HUES64 (cell line): ENCODE data around the gene PTGR3.

Source experiments
- H3K27ac ChIP-seq: 2 replicates; pipeline ENCODE4 v1.7.0; 2013; ENCODE audit warnings: low read depth, low read length, inconsistent platforms
- H3K27me3 ChIP-seq: 2 replicates; pipeline ENCODE4 v1.6.1; 2013; ENCODE audit warnings: mild to moderate bottlenecking, low read length; ENCODE audit not compliant: insufficient read depth
- H3K36me3 ChIP-seq: 2 replicates; pipeline ENCODE4 v1.6.1; 2013; ENCODE audit warnings: mild to moderate bottlenecking, low read length; ENCODE audit not compliant: insufficient read depth
- H3K4me1 ChIP-seq: 2 replicates; pipeline ENCODE4 v1.6.1; 2013; ENCODE audit warnings: mild to moderate bottlenecking, low read length, moderate library complexity; ENCODE audit not compliant: insufficient read depth
- H3K4me3 ChIP-seq: 2 replicates; pipeline ENCODE4 v1.5.1; 2013; ENCODE audit warnings: mild to moderate bottlenecking, low read length, moderate library complexity
- H3K9ac ChIP-seq: 2 replicates; pipeline ENCODE4 v1.6.1; 2013; ENCODE audit warnings: mild to moderate bottlenecking, low read depth, low read length
- H3K9me3 ChIP-seq: 2 replicates; pipeline ENCODE4 v1.6.1; 2013; ENCODE audit warnings: low read depth, low read length; ENCODE audit not compliant: insufficient read depth
- WGBS: fragments of 150-250, 120-280 bp; methylation state at CpG from one replicate; pipeline ENCODE4 v1.1.7; 2013; ENCODE audit warnings: missing lambda C conversion rate; 5-methylcytosine and 5-hydroxymethylcytosine counted together

PTGR3 gene

DNA sequence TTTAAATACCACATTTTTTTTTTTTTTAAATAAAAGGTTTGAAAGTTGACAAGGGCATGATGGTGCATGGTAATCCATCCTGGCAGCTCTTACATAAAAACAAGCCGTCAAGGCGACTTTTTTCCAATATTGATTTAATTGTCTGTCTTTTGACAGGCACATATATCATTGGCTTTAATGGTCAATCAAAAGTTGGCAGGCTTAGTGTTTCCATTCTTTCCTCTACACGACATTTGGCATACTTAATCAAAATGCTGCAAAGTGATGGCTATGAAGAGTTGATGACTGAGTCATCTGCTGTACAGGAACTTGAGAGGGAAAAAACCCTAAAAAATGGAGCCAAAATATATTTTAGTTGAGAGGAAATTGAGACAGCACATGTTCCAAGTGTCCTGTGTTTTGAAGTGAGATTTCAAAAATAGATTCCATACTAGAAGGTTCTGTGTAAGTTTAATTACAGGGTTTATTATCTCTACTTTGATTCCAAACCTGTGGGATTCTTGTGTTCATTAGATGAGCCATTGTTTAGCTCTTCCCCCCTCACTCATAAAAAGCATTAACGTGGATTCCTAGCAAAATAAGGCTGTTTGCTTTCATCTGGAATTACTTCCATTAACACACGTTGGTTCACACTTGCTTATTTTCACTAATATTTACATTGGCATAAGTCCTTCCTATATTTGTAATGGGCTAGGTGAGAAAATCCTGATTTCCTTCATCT lies 4.8 kb upstream of the PTGR3 start:
- Histone ChIP-seq H3K9me3 (no peaks in the 10 kb centered on the region), H3K9ac (no peak overlapping the region), H3K27ac (no peak overlapping the region), H3K27me3 (peaks cover 57% of the 10 kb centered on the region), H3K4me3 (no peak overlapping the region), H3K4me1 (peaks cover 7% of the 10 kb centered on the region), H3K36me3 (no peaks in the 10 kb centered on the region)
- WGBS = 80% methylated on average over 5 of the region's 5 CpGs

GRCh38 chr18:75212751-75213090 lies 3.8 kb upstream of the PTGR3 start:
- Histone ChIP-seq H3K9me3 (no peaks in the 10 kb centered on the region), H3K27ac (no peak overlapping the region), H3K4me3 (peak overlapping the region; percentile 52), H3K9ac (no peak overlapping the region), H3K4me1 (peaks cover 9% of the 10 kb centered on the region), H3K36me3 (no peaks in the 10 kb centered on the region), H3K27me3 (peaks cover 63% of the 10 kb centered on the region)
- 80% methylated on average over 5 of the region's 5 CpGs for WGBS

- Histone ChIP-seq H3K27ac (no peak overlapping the region), H3K4me1 (peaks cover 15% of the 10 kb centered on the region), H3K27me3 (peaks cover 69% of the 10 kb centered on the region), H3K36me3 (no peaks in the 10 kb centered on the region), H3K9ac (no peak overlapping the region; the same call in 1 of the 2 replicates), H3K9me3 (no peaks in the 10 kb centered on the region), H3K4me3 (peak overlapping the region; percentile 52)
- 5% methylated on average over 38 of the region's 38 CpGs for WGBS
Observed at GRCh38 chr18:75211953-75212750, 3.2 kb upstream of the PTGR3 start.

GRCh38 chr18:75211626-75211952 lies 2.6 kb upstream of the PTGR3 start:
- WGBS = under 1% methylated on average over 66 of the region's 66 CpGs
- H3K27me3 ChIP-seq = peaks cover 75% of the 10 kb centered on the region
- no peak overlapping the region; the same call in 1 of the 2 replicates for H3K9ac ChIP-seq
- H3K9me3 ChIP-seq = no peaks in the 10 kb centered on the region
- H3K36me3 ChIP-seq = no peaks in the 10 kb centered on the region
- peaks cover 21% of the 10 kb centered on the region for H3K4me1 ChIP-seq
- H3K4me3 ChIP-seq = peak overlapping the region; percentile 52
- no peak overlapping the region for H3K27ac ChIP-seq

GRCh38 chr18:75211002-75211621 lies 2.2 kb upstream of the PTGR3 start:
- no peaks in the 10 kb centered on the region for H3K36me3 ChIP-seq
- no peak overlapping the region for H3K27ac ChIP-seq
- H3K4me1 ChIP-seq = peaks cover 26% of the 10 kb centered on the region
- H3K9ac ChIP-seq = no peak overlapping the region
- H3K27me3 ChIP-seq = peaks cover 79% of the 10 kb centered on the region
- WGBS = under 1% methylated on average over 64 of the region's 64 CpGs
- peak overlapping the region; percentile 67 for H3K4me3 ChIP-seq
- H3K9me3 ChIP-seq = no peaks in the 10 kb centered on the region

- H3K9ac ChIP-seq = peak within 1 kb of the TSS; percentile 36; the same call in 1 of the 2 replicates
- no peaks in the 10 kb centered on the region for H3K36me3 ChIP-seq
- peaks cover 32% of the 10 kb centered on the region for H3K4me1 ChIP-seq
- H3K4me3 ChIP-seq = peak within 1 kb of the TSS; percentile 74
- no peaks in the 10 kb centered on the region for H3K9me3 ChIP-seq
- peaks cover 86% of the 10 kb centered on the region for H3K27me3 ChIP-seq
- H3K27ac ChIP-seq = peak within 1 kb of the TSS; percentile 64; the same call in 1 of the 2 replicates
- 2% methylated on average over 10 of the region's 15 CpGs for WGBS
Observed at GRCh38 chr18:75210274-75211001, 1.5 kb upstream of the PTGR3 start, which contains the start of gene TSHZ1. Gene TSHZ1, plus strand, starts transcription at chr18:75210797. Its CDS starts 1,080 bp downstream, at chr18:75211877.

DNA sequence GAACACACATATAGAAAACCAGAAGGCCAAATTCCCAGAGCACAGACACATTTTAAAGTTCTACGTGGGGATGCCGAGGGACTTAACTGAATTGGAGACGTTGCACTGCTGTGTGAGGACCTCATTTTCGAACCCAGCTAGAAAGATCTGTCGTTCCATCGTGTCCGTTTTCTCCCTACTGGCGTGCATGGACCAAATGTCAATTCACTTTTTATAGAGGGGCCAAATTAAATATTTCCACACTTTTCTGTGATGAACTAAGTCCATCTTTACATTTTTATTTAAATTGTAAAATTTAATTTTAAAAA lies 966 bp upstream of the PTGR3 start:
- 1% methylated on average over 8 of the region's 8 CpGs for WGBS
- H3K9me3 ChIP-seq = no peaks in the 10 kb centered on the region

GRCh38 chr18:75208836-75209128 lies 157 bp downstream of the PTGR3 start:
- H3K27me3 ChIP-seq = peaks cover 86% of the 10 kb centered on the region
- no peak overlapping the region for H3K27ac ChIP-seq
- H3K4me3 ChIP-seq = peak overlapping the region; percentile 74
- H3K4me1 ChIP-seq = peaks cover 39% of the 10 kb centered on the region
- no peaks in the 10 kb centered on the region for H3K36me3 ChIP-seq
- H3K9me3 ChIP-seq = no peaks in the 10 kb centered on the region
- WGBS = under 1% methylated on average over 34 of the region's 34 CpGs
- H3K9ac ChIP-seq = peak overlapping the region; percentile 41; the same call in 1 of the 2 replicates

More for the DNA sequence above, 966 bp upstream of the PTGR3 start:
- H3K9ac ChIP-seq = peak overlapping the region; percentile 36; the same call in 1 of the 2 replicates
- no peak overlapping the region; the same call in 1 of the 2 replicates for H3K27ac ChIP-seq
- H3K36me3 ChIP-seq = no peaks in the 10 kb centered on the region
- H3K4me1 ChIP-seq = peaks cover 36% of the 10 kb centered on the region
- H3K4me3 ChIP-seq = peak overlapping the region; percentile 74
- peaks cover 86% of the 10 kb centered on the region for H3K27me3 ChIP-seq

DNA sequence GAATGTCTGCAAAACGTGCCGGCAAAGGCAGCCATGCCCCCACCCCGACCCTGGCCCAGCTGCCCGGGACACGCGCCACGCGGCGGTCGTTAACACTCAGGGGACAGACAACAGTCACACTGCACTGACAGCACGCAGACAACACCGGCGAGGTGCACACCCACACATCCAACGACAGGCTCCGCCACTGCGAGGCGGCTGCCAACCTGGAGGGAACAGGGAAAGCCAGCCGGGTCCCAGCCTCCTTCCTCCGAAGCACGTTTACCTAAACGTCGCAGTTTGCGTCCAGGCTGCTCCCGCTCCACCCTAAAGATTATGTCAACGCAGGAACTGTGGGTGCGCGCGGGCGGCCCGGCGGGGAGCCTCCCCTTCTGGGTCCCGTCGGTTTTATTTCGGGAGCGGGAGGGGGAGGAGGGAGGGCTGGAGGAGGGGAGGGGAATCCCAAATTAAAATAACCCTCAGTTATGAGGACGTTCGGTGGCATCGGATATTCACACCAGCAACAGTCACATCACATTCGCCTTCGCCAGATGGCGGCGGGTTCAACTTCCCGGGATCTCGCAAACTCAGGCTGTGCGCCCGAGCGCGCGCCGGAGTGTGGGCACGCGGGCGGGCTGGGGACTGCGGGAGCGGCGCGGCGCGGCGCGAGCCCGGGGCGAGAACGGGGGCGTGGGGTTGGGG lies 644 bp downstream of the PTGR3 start:
- H3K36me3 ChIP-seq = no peaks in the 10 kb centered on the region
- H3K9me3 ChIP-seq = no peaks in the 10 kb centered on the region
- H3K27ac ChIP-seq = no peak overlapping the region
- H3K4me1 ChIP-seq = peaks cover 39% of the 10 kb centered on the region
- H3K4me3 ChIP-seq = peak overlapping the region; percentile 74
- H3K9ac ChIP-seq = peak overlapping the region; percentile 41; the same call in 1 of the 2 replicates
- peaks cover 86% of the 10 kb centered on the region for H3K27me3 ChIP-seq
- WGBS = under 1% methylated on average over 64 of the region's 65 CpGs

GRCh38 chr18:75207310-75208154 lies 1.4 kb downstream of the PTGR3 start:
- Histone ChIP-seq H3K27ac (no peak overlapping the region), H3K9me3 (no peaks in the 10 kb centered on the region), H3K36me3 (no peaks in the 10 kb centered on the region), H3K4me3 (peak overlapping the region; percentile 74), H3K9ac (no peak overlapping the region), H3K4me1 (peaks cover 39% of the 10 kb centered on the region), H3K27me3 (peaks cover 86% of the 10 kb centered on the region)
- WGBS = 3% methylated on average over 26 of the region's 26 CpGs
